MM.1S (cell line): Measurements from ENCODE around the gene IL2RA.
A peak's percentile ranks its signal among the peaks of the same experiment; 100 is the strongest.

ENCODE experiments used
- DNase-seq: peaks from one replicate; pipeline ENCODE4 v3.0.0-alpha.2; 2015
- H2AFZ ChIP-seq: fragments of 300-600 bp; sonication (generic); 2 replicates; pipeline ENCODE4 v1.6.0; 2016; ENCODE audit warnings: antibody characterized with exemption, low read length
- H3F3A ChIP-seq: fragments of 300-600 bp; sonication (generic); 2 replicates; pipeline ENCODE4 v1.6.1; 2016; ENCODE audit warnings: mild to moderate bottlenecking, antibody characterized with exemption, low read length, moderate library complexity, mixed read lengths; ENCODE audit not compliant: insufficient read depth
- H3K27ac ChIP-seq: fragments of 300-600 bp; sonication (generic); 2 replicates; pipeline ENCODE4 v1.5.1; 2016; ENCODE audit warnings: mild to moderate bottlenecking, low read length
- H3K27me3 ChIP-seq: fragments of 300-600 bp; sonication (generic); replicated peaks from 2 replicates; pipeline ENCODE4 v1.6.0; 2016; ENCODE audit warnings: low read length; ENCODE audit not compliant: insufficient read depth
- H3K36me3 ChIP-seq: fragments of 300-600 bp; sonication (generic); replicated peaks from 2 replicates; pipeline ENCODE4 v1.6.1; 2016; ENCODE audit warnings: mild to moderate bottlenecking, low read length, mixed read lengths; ENCODE audit not compliant: insufficient read depth
- H3K4me1 ChIP-seq: fragments of 300-600 bp; sonication (generic); 2 replicates; pipeline ENCODE4 v1.6.1; 2016; ENCODE audit warnings: low read length, mixed read lengths
- H3K4me2 ChIP-seq: fragments of 300-600 bp; sonication (generic); 2 replicates; pipeline ENCODE4 v1.6.0; 2016; ENCODE audit warnings: low read depth, low read length
- H3K4me3 ChIP-seq: fragments of 300-600 bp; sonication (generic); 2 replicates; pipeline ENCODE4 v1.5.1; 2016; ENCODE audit warnings: low read length, mixed read lengths
- H3K79me2 ChIP-seq: fragments of 300-600 bp; sonication (generic); 2 replicates; pipeline ENCODE4 v1.6.1; 2016; ENCODE audit warnings: mixed run types, low read length, mixed read lengths
- H3K9ac ChIP-seq: fragments of 300-600 bp; sonication (generic); 2 replicates; pipeline ENCODE4 v1.6.1; 2016; ENCODE audit warnings: low read length, mixed read lengths
- H3K9me2 ChIP-seq: fragments of 300-600 bp; sonication (generic); replicated peaks from 2 replicates; pipeline ENCODE4 v1.6.1; 2016; ENCODE audit warnings: mild to moderate bottlenecking, low read length, mixed read lengths; ENCODE audit not compliant: insufficient read depth
- H3K9me3 ChIP-seq: fragments of 300-600 bp; sonication (generic); replicated peaks from 2 replicates; pipeline ENCODE4 v1.6.1; 2016; ENCODE audit warnings: mild to moderate bottlenecking, low read length, mixed read lengths; ENCODE audit not compliant: insufficient read depth
- H4K20me1 ChIP-seq: fragments of 300-600 bp; sonication (generic); 2 replicates; pipeline ENCODE4 v1.6.1; 2016; ENCODE audit warnings: mild to moderate bottlenecking, low read length, moderate library complexity, mixed read lengths; ENCODE audit not compliant: insufficient read depth
- EZH2 ChIP-seq: fragments of 300-600 bp; sonication (generic); optimal IDR thresholded peaks from 2 replicates; pipeline ENCODE3; 2017; ENCODE audit warnings: low read depth, mild to moderate bottlenecking, antibody characterized with exemption, low read length, mixed read lengths
- EZH2phosphoT487 ChIP-seq: fragments of 300-600 bp; sonication (generic); IDR thresholded peaks from 2 replicates; pipeline ENCODE4 v1.6.1; 2018; ENCODE audit warnings: antibody characterized with exemption, low read length
- TF ChIP-seq, protein P1 (sequence below): fragments of 300-600 bp; sonication (generic); IDR thresholded peaks from 2 replicates; pipeline ENCODE4 v1.5.1; 2016; ENCODE audit warnings: antibody characterized with exemption, low read length, mixed read lengths

IL2RA gene

DNA sequence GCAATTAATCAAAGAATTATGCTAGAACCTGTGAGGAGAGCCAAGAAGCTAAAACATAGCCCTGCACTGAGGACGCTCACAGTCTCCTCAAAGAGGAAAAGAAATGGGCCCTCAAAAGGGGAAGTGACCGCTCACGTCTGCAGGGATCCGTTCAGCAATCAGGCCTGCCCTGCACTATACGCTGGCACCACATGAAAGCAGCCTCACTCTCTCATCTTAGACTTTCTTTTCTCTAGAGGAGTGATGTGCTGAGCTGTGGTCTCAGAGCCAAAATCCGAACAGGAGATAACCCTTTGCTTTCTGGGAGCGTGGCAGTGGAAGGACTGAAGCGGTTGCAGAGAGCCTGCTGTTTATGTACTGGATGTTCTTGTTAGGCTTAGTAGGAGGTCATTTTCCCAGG, 6.3 kb upstream of the IL2RA start:
- Histone ChIP-seq H3K9me3 (no peaks in the 10 kb centered on the region), H2AFZ (no peak overlapping the region), H3F3A (0 out of 2 replicates have a peak, but pooled peaks cover 5% of the 10 kb centered on the region), H3K36me3 (no peaks in the 10 kb centered on the region), H3K79me2 (no peaks in the 10 kb centered on the region), H4K20me1 (no peaks in the 10 kb centered on the region), H3K27me3 (peaks cover 16% of the 10 kb centered on the region; the same call in 1 of the 2 replicates), H3K4me2 (peak overlapping the region; percentile 27; the same call in 1 of the 2 replicates), H3K4me1 (peaks cover 13% of the 10 kb centered on the region), H3K4me3 (no peak overlapping the region), H3K27ac (peak overlapping the region; percentile 8; the same call in 1 of the 2 replicates), H3K9me2 (no peaks in the 10 kb centered on the region), H3K9ac (no peak overlapping the region)
- DNase-seq, result peak; percentile 52
- TF ChIP-seq, protein P1, sequence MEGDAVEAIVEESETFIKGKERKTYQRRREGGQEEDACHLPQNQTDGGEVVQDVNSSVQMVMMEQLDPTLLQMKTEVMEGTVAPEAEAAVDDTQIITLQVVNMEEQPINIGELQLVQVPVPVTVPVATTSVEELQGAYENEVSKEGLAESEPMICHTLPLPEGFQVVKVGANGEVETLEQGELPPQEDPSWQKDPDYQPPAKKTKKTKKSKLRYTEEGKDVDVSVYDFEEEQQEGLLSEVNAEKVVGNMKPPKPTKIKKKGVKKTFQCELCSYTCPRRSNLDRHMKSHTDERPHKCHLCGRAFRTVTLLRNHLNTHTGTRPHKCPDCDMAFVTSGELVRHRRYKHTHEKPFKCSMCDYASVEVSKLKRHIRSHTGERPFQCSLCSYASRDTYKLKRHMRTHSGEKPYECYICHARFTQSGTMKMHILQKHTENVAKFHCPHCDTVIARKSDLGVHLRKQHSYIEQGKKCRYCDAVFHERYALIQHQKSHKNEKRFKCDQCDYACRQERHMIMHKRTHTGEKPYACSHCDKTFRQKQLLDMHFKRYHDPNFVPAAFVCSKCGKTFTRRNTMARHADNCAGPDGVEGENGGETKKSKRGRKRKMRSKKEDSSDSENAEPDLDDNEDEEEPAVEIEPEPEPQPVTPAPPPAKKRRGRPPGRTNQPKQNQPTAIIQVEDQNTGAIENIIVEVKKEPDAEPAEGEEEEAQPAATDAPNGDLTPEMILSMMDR, result no peak
- TF ChIP-seq EZH2 (no peak), EZH2phosphoT487 (no peak)

DNA sequence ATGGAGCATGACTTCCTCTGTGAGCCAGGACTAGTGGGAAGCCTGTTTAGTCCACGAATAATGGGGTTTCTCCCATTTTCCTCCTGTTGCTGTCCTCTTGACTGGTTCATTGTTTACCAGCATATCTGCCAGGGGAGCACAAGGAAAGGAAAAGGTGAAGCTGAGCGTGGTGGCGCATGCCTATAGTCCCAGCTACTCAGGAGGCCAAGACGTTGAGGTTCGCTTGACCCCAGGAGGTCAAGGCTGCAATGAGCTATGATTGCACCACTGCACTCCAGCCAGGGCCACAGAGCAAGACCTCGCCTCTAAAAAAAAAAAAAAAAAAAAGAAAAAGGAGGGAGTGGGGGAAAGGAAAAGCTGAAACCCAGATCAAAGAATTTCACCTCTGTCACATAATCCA, 5.8 kb upstream of the IL2RA start:
- Histone ChIP-seq H3K4me3 (no peak overlapping the region), H3K27ac (no peak overlapping the region), H2AFZ (no peak overlapping the region), H3K9me3 (no peaks in the 10 kb centered on the region), H3K4me2 (no peak overlapping the region), H3K27me3 (peaks cover 16% of the 10 kb centered on the region; the same call in 1 of the 2 replicates), H4K20me1 (no peaks in the 10 kb centered on the region), H3K79me2 (no peaks in the 10 kb centered on the region), H3K4me1 (peaks cover 13% of the 10 kb centered on the region), H3K9ac (no peak overlapping the region), H3F3A (0 out of 2 replicates have a peak, but pooled peaks cover 5% of the 10 kb centered on the region), H3K36me3 (no peaks in the 10 kb centered on the region), H3K9me2 (no peaks in the 10 kb centered on the region)
- TF ChIP-seq, protein P1, result no peak
- no peak for TF ChIP-seq EZH2phosphoT487
- TF ChIP-seq EZH2, result no peak
- no peak for DNase-seq

DNA sequence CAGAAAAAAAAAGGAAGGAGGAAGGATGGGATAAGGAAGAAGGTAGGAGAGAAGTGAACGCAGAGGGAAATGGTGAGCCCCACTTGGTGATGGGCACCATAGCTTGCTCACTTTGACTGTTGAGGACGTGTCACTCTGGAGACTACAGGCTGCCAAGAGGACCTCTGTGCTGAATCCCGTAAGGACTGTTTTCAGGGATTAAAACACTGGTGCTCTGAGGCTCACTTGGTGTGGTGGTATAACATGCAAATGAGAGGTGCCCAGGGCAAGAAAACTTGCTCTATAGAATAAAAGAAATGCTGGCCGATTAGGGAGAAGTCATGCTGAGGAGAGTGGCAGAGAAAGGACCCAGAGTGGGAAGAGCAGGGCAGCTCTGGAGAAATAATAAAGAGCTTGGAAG, 5.3 kb upstream of the IL2RA start:
- Histone ChIP-seq H4K20me1 (no peaks in the 10 kb centered on the region), H2AFZ (no peak overlapping the region), H3K4me3 (no peak overlapping the region), H3K4me1 (peaks cover 13% of the 10 kb centered on the region), H3K27me3 (peaks cover 21% of the 10 kb centered on the region; the same call in 1 of the 2 replicates), H3K9ac (no peak overlapping the region), H3K36me3 (no peaks in the 10 kb centered on the region), H3F3A (0 out of 2 replicates have a peak, but pooled peaks cover 5% of the 10 kb centered on the region), H3K4me2 (no peak overlapping the region), H3K79me2 (no peaks in the 10 kb centered on the region), H3K9me3 (no peaks in the 10 kb centered on the region), H3K9me2 (no peaks in the 10 kb centered on the region), H3K27ac (no peak overlapping the region)
- TF ChIP-seq EZH2 (no peak), EZH2phosphoT487 (no peak)
- TF ChIP-seq, protein P1, result no peak
- no peak for DNase-seq
